Hematopoietic multipotent progenitor cell treated with erythropoietin and hydrocortisone succinate and interleukin-3 and kit ligand, for 15 days (in vitro differentiated cells): ENCODE measurements around the gene MSL1.

Experiments used
- DNase-seq: peaks from one replicate; pipeline ENCODE4 v3.0.0-alpha.2; 2015; ENCODE audit warnings: low spot score

Gene MSL1

DNA sequence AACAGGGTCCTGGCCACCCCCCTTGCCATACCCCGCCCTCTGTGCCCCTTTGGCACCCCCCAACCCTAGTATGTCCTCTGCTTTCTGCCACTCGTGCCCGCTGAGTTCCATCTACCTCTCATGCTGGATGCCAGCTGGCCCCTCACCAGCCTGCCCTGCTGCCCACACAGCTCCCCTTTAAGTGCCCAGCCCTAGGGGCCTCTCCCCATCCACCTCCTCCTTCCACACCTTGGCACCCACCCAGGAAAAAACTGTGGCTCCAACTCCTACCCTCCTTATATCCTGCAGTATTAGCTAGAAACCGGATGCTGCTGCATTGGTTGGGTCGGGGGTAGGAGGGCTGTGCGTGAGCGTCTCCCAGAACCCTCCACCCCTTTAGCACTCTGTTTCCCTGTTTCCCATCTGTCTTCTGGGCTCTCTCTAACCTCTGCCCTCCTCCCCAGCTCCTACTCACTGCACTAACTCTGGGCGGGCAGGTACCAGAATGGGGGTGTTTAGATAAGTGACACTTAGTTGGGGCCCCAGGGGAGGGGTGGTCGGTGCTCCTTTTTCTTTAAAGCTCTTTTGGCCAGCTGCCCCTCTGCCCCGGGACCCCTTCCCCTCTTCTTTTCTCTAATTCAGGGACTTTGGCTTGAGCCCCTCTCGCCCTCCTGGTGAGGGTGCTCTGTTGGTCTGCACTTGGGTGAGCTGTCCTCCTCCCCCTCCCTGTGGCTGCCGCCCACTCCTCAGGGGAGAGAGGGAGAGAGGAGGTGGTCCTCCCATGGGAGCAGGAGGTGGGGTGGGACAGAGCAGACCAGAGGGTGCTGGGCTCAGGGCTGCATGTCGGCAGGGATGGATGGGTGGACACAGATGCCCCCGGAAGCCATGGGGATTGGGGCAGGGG, 31.3 kb upstream of the MSL1 start:
- DNase-seq = no peak

DNA sequence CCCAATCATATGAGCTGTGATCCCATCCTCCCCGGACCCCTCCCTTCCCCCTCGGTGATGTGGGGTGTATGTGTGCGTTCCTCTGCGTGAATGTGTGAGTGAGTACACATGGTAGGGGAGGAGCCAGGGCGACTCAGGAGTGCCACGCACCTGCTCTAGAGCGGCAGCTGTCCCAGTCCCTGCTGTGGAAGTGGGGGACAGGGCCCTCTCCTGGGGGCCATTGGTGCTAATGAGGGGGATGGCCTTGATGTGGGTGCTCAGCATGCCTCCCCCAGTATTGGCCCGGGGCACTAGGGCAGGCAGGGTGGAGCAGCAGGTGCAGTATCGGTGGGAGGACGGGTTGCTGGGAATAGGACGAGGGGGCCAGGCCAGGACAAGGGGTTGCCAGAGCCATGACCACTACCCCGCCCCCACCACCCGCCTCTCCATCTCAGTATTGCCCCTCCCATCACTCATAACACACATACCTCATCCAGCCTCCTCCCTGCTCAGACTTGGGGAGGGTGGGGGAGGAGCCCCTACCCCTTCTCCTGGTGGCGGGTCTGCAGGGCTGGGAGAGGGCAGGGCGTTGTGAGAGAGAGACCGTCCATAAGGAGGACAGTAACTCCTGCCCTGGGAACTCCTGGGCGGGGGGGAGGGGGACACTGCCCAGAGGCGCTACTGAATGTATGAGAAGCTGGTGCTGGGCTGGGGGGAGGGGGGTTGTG, 29.9 kb upstream of the MSL1 start:
- no peak for DNase-seq

DNA sequence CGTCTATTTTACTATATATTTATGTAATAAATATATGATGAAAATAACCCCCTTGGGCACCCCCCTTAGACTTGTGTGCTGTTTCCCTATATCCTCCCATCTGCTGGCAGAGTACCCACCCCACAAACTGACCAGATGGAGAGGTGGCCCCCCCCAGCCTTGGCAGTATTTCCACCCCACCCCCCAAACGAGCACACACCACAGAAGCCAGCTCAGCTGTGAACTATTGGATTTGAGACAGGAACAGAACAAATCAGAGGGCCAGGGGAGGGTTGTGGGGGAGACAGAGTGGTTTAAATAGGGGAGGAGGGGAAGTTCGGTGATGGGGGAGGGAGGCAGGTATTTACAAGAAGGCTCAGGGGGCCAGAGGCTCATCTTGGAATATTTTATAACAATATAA, 29.2 kb upstream of the MSL1 start:
- DNase-seq = no peak

DNA sequence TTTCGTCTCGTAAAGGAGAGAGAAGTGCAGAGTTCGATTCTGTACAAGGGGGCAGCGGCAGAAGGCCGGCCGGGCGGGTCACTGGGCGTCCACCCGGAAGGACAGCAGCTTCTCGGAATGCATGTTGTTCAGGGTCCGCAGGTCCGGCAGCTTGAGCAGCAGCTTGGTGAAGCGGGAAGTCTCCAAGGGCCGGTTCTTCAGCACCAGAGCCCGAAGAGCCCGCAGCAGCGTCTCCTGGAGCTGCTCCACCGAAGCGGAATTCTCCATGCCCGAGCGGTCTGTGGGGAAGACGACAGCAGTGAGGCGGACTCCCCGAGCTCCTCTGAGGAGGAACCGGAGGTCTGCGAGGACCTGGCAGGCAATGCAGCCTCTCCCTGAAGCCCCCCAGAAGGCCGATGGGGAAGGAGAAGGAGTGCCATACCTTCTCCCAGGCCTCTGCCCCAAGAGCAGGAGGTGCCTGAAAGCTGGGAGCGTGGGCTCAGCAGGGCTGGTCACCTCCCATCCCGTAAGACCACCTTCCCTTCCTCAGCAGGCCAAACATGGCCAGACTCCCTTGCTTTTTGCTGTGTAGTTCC, 28.7 kb upstream of the MSL1 start:
- no peak for DNase-seq

DNA sequence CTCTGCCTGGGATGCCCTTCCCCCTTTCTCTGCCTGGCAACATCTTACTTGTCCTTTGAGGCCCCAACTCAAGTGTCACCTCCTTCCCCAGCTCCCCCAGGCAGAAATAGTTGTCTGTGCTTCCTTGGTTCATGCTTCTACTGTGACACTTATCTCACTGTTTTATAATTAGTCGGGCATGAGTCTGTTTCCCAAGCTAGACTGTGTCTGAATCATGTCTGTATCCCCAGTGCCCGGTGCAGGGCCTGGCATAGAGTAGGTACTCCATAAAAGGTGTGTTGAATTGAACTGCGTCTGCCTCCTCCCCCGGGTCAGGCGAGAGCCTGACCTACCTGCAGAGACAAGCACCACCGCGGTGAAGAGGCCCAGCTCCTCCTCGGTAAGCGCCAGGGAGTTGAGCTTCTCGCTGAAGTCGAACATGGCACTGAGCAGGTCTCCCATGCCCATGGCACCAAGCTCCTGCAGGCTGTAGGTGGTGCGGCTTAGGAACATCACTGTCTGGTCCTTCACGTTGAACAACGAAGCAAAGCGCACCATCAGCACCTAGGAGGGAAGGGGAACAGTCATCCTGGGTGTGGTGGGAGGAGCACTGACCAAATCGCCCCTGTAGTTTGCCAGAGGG, 28.1 kb upstream of the MSL1 start:
- no peak for DNase-seq

DNA sequence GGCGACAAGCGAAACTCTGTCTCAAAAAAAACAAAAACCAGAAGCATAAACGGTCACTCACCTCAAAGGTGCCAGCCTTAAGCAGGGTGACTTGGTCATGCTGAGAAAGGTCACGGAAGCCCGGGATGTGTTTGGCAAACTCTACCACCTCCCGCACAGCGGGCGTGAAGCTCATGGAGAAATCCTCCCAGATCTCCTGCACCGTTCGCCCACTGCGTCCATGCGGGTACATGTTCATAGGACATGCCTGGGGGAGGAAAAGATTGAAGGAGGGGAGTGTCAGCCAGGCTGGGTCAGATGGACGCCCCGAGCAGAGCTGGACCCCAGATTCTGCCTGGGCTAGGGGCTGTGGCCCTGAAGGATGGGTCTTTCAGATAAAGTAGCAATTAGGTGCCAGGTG, 26.9 kb upstream of the MSL1 start:
- DNase-seq = no peak

DNA sequence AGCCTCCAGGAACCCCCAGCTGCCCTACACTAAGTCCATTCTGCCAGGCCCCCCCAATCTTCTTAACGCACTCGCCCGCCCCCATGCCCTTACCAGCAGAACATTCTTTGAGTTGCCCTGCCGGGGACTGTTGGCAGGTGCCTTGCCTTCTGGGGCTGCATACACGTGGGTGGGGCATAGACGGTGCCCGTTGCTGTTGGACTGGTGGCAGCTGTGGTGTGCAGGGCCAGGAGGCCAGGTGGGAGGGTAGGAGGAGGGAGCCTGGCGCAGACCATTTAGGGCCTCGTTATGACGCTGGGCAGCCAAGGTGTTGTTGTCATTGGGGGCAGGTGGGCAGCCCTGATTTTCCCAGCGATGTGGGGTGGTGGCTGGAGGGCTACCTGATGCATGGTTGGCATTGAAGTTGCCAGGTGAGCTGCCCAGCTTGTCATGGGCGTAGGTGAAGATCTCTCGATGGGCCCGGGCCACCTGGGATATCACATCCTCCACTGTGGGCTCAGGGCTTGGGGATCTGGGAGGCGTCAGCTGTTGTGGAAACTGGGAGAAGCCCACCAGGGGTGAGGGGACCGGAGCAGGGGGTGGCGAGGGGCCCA, 26.3 kb upstream of the MSL1 start:
- no peak for DNase-seq

DNA sequence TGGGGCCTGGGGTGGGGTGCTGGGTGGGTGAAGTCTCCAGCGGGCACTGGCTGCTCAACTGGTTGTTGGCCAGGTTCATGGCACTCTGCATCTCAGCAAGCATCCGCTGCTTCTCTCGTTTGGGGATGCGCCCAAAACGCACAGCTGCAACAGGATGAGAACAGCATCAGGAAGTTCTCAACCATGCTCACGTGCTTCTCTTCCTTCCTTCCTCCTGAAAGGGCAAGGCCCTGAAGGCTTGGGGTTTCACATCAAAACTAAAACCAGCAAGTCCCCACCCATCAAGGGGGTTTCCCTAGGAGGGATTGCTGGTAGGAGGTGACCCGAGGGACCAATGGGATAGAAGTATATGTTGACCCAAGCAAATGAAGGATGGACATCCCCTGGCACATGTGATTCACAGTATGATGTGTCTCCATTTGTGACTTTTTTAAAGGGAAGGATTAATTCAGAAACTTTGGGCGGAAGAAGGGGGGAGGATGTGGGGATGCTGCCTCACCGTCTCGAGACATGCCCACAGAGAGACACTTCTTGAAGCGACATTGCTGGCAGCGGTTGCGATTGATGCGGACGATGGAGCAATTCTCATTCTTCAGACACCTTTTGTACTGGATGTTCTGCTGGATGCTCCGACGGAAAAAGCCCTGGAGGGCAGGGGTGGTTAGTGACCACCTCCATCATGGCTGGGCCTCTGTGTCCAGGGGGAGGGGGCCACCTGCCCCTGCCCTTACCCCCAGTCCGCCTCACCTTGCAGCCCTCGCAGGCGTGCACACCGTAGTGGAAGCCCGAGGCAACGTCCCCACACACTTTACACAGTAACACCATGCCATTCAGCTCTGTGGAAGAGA, 25.6 kb upstream of the MSL1 start:
- DNase-seq = no peak

DNA sequence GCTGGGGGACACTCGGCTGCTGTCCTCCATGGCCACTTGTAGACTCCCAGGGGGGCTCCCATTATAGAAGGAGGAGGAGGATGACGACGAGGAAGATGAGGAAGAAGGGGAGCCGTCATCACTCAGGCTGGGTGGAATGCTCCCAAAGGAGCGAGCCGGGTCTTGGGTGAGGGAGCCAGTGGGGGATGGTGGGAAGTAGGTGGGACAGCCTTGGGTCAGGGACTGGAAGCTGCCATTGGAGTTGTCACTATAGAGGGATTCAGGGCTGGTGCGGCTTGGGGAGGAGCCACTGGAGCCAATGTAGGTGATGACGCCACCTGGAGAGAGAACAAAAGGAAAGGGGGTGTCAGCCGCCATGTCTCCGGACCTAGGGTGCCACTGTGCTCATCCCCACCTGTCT, 24.7 kb upstream of the MSL1 start:
- DNase-seq = no peak

DNA sequence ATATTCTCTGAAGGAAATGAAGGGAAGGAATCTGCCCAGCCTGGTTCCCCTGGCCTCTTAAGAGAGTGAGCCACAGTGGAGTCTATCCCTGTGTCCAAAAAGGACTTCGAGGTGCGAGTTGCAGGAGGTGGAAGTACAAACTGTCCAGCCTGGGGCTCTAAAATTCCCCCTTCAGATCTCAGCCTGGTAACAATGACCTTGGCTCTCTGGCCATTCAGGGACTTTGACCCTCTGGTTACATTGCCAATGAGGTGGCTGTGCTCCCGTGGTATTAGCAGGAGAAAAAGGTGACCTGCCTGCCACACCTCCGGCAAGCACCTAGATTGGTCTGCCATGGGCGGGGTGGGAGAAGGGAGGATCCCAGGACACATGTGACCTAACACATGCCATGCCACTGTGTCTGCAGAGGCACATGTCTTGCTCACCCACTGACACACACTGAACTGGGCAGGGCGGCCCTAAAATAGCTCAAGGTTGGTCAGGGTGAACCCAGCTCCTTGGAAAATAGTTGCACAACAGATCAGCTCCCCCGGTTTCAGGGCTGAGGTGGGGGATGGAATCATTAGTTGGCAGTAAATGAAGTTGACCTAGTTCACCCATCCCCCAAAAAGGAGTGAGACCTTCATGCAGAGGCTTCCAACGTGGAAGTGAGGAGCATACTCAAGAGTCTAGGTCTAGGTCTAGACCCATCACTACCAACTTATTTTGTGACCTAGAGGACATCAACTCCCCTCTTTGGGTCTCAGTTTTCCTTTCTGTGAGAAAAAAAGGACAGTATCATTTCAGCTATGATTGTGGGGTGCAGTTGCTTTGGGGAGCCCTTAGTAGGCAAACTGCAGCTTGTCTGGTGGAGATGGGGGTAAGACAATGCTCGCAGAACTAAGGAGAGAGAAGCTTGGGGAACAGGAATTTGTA, 23.6 kb upstream of the MSL1 start:
- DNase-seq = no peak

DNA sequence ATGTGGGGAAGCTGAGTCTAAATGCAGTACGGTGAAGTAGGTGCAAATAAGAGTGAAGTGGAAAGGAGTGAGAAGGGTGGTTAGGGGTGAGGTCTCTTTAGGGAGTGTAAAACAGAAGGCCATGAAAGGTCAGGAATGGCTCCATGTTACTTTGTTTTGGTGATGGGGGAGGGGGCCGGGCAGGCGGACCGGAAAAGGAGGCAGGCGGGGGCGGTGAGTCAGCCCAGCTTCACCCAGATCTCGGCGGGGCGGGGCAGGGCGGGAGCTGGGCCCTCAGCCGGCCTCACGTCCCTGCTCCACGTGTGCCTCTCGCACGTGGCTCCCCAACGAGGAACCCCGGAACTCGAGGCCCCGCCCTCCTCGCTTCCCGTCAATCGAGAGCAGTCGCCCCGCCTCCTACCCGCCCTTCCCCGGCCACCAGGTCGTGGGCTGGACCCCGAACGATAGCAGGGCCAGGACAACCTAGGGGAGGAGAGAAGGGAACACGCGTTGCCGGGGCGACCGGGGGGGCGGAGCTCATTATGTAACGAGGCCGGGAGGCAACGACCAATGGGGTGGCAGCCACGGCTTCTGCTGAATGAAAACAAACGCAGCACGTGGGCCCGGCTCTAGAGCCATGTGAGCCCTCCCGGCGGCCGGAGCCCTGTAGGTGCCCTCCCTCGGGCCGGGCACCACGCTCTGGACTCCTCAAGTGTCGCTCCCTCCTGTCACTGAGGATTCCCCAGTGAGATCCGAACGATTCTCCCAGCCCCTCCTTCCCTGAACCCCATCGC, 22.7 kb upstream of the MSL1 start:
- DNase-seq = peak; percentile 97

DNA sequence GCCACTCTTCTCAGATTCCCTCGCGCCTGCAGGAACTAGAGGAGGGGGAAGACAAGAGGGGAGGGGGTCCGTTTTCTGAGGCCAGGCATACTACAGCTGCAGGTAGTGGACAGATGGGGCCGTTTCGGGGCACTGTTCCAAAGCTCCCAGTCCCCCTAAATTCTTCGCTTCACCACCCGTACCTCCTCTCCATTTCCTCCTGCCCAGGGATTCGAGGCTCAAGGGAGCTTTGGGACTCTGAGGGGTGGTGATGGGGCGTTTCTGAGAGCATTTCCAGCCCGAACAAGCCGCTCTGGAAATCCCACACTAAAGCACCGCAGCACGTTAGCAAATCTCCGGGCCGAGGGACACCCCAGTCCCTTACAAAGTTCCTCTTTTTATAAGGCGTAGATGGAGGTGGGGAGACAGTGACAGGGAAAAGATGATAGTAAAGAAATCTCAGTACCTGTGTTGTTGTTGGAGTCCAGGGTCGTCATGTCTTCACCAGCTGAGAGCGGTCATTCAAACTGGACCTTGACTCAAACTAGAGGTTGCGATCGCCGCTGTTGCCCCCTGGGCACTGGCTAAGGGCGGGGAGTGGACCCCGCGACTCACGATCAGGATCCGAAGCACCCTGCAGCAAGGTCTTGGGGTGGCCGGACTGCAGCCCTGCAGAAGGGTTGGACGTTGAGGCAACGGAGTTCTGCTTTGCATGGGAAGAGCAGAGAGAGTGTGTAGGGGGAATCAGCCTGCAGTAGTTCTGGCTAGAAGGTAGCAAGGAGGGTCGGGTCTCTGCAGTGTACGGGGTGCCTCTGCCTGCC, 22.0 kb upstream of the MSL1 start:
- no peak for DNase-seq

DNA sequence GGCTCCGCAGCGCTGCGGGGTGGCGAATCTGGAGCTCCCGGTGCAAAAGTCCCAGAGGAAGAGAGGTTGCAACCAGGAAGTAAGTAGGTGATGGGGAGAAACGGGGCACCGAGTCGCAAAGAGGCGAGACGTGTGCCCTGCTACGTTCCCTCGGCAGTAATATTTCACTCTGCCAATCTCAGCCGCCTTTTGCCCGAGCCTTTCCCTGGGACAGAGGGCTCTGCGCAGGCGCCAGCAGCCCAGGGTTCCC, 21.4 kb upstream of the MSL1 start, which contains the start of gene NR1D1:
NR1D1 (minus strand) TSS at position 171 of the 250 bp plus-strand sequence. CDS start 495 bp downstream, outside the sequence.
- no peak for DNase-seq

DNA sequence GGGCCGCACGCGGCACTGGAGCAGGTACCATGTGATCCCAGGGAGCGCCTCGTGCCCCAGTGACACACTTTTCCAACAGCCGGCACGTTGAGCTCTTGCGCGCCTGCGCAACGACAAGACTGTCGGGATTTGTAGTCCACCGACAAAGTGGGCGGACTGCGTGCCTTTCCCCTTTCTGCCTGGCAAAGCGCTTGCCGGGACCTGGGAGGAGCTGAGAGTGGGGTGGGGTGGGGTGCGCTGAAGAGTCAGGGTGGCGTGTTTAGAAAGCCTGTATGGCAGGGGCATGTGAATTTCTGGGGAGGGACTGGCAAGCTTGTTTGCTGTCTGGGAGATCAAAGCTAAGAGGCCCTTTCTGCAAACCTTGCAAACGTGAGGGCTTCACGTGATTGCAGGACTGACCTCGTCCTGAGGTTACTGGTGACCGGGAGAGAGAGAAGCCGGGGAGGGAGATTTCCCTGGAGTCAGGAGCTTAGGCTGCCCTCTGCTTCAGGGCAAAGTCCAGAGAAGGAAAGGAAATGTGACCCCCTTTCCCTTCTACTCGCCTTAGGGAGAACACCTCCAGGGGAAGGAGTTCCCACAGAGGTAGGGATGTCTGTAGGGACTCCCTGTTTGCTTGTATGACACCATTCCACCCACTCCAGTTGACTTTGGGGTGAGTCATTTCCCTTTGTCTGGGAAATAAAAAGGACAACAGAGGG, 21.0 kb upstream of the MSL1 start:
- peak; percentile 91 for DNase-seq

DNA sequence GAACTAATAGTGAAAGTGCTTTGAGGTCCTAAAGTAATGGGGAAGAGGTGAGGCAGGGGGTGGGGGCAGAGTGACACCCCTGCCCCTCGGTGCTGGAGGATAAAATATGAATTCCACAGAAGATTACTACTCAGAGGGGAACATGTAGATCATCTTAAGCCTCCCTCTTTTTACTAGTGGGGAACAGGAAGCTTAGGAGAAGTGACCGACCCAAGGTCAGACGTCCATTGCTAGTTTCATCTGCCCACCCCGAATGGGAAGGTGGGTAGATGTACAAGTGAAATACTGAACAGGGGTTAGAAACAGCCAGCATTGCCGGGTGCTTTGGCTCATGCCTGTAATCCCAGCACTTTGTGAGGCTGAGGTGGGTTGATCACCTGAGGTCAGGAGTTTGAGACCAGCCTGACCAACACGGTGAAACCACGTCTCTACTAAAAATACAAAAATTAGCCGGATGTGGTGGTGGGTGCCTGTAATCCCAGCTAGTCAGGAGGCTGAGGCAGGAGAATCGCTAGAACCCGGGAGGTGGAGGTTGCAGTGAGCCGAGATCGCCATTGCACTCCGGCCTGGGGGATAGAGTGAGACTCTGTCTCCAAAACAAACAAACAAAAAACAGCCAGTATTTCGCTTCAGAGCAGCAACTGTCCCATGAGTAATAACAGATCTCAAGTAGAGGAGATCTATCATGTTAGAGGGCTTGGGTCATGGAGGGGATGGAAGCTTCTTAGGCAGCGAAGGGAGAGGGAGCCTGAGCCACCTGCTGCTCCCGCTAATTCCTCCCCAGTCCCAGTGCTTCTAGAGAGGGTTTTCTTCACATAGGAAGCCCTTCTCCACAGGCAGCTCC, 20.2 kb upstream of the MSL1 start:
- no peak for DNase-seq

DNA sequence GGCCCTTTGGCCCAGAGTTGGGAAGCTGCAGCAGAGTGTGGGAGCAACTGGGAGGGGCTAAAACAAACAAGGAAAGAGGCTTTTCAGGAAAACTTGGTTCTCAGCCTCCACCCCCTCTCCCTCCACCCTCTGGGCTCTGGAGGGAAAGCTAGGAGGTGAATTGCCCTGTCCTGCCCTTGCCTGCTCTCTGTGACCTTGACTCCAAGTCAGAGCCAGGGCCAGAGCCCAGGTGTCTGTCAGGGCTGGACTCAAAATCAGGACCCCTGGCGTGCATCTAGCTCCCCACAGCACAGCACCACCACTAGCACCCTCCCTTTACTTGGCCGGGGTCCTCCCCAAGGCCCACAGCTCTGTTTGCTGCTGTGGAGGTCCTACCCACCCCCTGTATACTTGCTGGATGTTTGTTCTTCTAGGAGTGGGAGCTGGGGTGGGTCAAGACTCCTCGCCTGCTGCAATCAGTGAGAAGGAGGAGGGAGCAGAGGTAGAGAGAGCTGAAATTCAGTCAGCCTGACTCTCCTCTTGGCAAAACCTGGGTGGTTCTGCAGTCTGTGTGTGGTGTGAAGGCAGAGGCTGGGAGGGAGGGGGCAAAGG, 18.6 kb upstream of the MSL1 start:
- no peak for DNase-seq

DNA sequence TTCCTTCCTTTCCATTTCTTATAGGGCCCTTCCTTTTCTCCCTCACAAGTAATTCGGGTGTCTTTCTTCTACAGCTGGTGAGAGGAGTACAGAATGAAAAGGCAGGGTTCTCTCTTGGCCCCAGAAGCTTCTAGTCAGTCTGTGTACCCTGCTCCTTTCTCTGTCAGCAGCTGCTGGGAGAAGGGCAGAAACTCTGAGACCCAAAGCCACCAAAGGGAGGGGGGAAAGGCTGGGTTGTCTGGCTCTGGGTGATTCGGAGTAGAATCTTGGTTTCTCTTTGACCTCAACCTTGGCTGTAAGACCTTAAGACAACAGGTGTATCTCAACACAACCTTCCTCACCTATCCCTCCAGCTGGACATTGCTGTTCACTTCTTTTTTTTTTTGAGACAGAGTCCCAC, 18.1 kb upstream of the MSL1 start:
- no peak for DNase-seq
